HepG2 (cell line): ENCODE data around the gene ATP12A. TPM values are rescaled to one million over a fixed set of nuclear protein-coding genes. Genes with fewer than 3 reads are reported as not detected.
A peak's percentile ranks its signal among the peaks of the same experiment; 100 is the strongest.

Source experiments
- ATAC-seq: fragments of 200-7000 bp; cut with Tn5 transposase; 3 replicates; pipeline ENCODE4 v1.9.1; 2020; ENCODE audit warnings: mild to moderate bottlenecking, moderate library complexity
- BruUV-seq: library from RNA; stranded (reverse); fragments of 400-500 nt; replicated peaks from 2 replicates; lab custom pipeline; 2021; lab: Mats Ljungman, UMichigan
- CTCF ChIA-PET: fragments of 300-600 bp; formaldehyde crosslinking; extraction: SDS; loops from one replicate; lab custom pipeline; 2021; ENCODE audit warnings: low total read pairs, inconsistent platforms, low intra/inter-chr PET ratio; lab: Yijun Ruan, JAX
- POLR2A ChIA-PET: fragments of 350-600 bp; sonication (Branson Sonifier 250); formaldehyde crosslinking; loops from one replicate; lab custom pipeline; 2020; ENCODE audit warnings: antibody characterized with exemption, inconsistent platforms; lab: Yijun Ruan, JAX
- DNase-seq: peaks from one replicate; pipeline ENCODE4 v3.0.0-alpha.2; 2015; ENCODE audit warnings: low spot score
- FAIRE-seq: peaks from 3 replicates; lab custom pipeline; 2011; peaks lifted over from hg19 to GRCh38; lab: Jason Lieb, UNC
- H2AFZ ChIP-seq: one replicate; pipeline ENCODE4 v1.6.1; 2011; ENCODE audit warnings: low read length, inconsistent platforms
- H3K27ac ChIP-seq: fragments of 300-600 bp; 3 replicates; pipeline ENCODE4 v1.8.0; 2011; ENCODE audit warnings: mixed run types, mild to moderate bottlenecking, mixed read lengths, low read length, inconsistent platforms; ENCODE audit not compliant: insufficient read depth; ENCODE audit errors: extremely low read length
- H3K27me3 ChIP-seq, 2 experiments: fragments of 200-600 bp in 1 of 2; 2 replicates in 1 of 2; 3 replicates in 1 of 2; pipeline versions ENCODE4 v1.6.0 to v1.8.0; 2011; ENCODE audit warnings: low read length in 2 of 2, mild to moderate bottlenecking in 2 of 2, moderate library complexity in 2 of 2, inconsistent platforms in 1 of 2; ENCODE audit not compliant: insufficient read depth in 2 of 2, control insufficient read depth in 1 of 2
- H3K36me3 ChIP-seq, 2 experiments: fragments of 200-600 bp in 1 of 2; replicated peaks in 1 of 2; 2 replicates in 1 of 2; 3 replicates in 1 of 2; pipeline versions ENCODE4 v1.5.1 to v1.8.0; 2011; ENCODE audit warnings: low read length in 2 of 2, inconsistent platforms in 1 of 2; ENCODE audit not compliant: insufficient read depth in 2 of 2, control insufficient read depth in 1 of 2
- H3K4me1 ChIP-seq: 2 replicates; pipeline ENCODE4 v1.5.1; 2012; ENCODE audit warnings: low read length, inconsistent platforms; ENCODE audit not compliant: insufficient read depth
- H3K4me2 ChIP-seq: 2 replicates; pipeline ENCODE4 v1.6.0; 2011; ENCODE audit warnings: low read depth, low read length, inconsistent platforms
- H3K4me3 ChIP-seq, 3 experiments: fragments of 200-600 bp in 1 of 3; sonication (generic), shearing (Covaris generic) in 1 of 3; replicated peaks in 1 of 3; 2 replicates each; pipeline ENCODE4 v1.5.1; 2011 to 2016; ENCODE audit warnings: low read length in 3 of 3, inconsistent platforms in 2 of 3, low read depth in 2 of 3, mild to moderate bottlenecking in 2 of 3, control low read depth in 1 of 3, mixed read lengths in 1 of 3; ENCODE audit not compliant: insufficient read depth in 1 of 3
- H3K79me2 ChIP-seq: one replicate; pipeline ENCODE4 v1.6.1; 2011; ENCODE audit warnings: low read length, inconsistent platforms; ENCODE audit not compliant: insufficient read depth
- H3K9ac ChIP-seq: 2 replicates; pipeline ENCODE4 v1.6.0; 2011; ENCODE audit warnings: mild to moderate bottlenecking, low read depth, low read length, inconsistent platforms; ENCODE audit not compliant: insufficient read depth
- H3K9me3 ChIP-seq: 2 replicates; pipeline ENCODE4 v1.5.1; 2012; ENCODE audit warnings: mild to moderate bottlenecking, low read length
- H4K20me1 ChIP-seq: 2 replicates; pipeline ENCODE4 v1.6.0; 2011; ENCODE audit warnings: inconsistent platforms, mild to moderate bottlenecking, low read length, moderate library complexity; ENCODE audit not compliant: insufficient read depth
- CBX2 ChIP-seq, 2 experiments: fragments of 200-600 bp in 1 of 2; sonication (generic); formaldehyde crosslinking in 1 of 2; IDR thresholded peaks; 2 replicates each; pipeline versions ENCODE4 v1.7.0 to v1.8.1; 2018 to 2022; ENCODE audit warnings: low read depth in 2 of 2, low read length in 1 of 2, mild to moderate bottlenecking in 1 of 2, missing genetic modification reagents in 1 of 2
- DMAP1 ChIP-seq: IDR thresholded peaks from 2 replicates; pipeline ENCODE4 v1.6.1; 2016
- ISL2 ChIP-seq: sonication (generic); formaldehyde crosslinking; IDR thresholded peaks from 2 replicates; pipeline ENCODE4 v1.5.0; 2020; ENCODE audit warnings: missing genetic modification reagents
- NBN ChIP-seq: fragments of 450-650 bp; conservative IDR thresholded peaks from 2 replicates; pipeline ENCODE4 v1.6.1; 2017
- PHF8 ChIP-seq: sonication (generic); formaldehyde crosslinking; IDR thresholded peaks from 2 replicates; pipeline ENCODE4 v1.5.0; 2020; ENCODE audit warnings: missing genetic modification reagents
- RAD21 ChIP-seq: fragments of 450-650 bp; formaldehyde crosslinking; IDR thresholded peaks from 2 replicates; pipeline ENCODE4 v1.5.0; 2020; ENCODE audit warnings: mild to moderate bottlenecking
- RCOR2 ChIP-seq: IDR thresholded peaks from 2 replicates; pipeline ENCODE4 v1.6.1; 2016; ENCODE audit warnings: missing biosample characterization, missing genetic modification reagents
- SMARCC2 ChIP-seq: fragments of 450-650 bp; IDR thresholded peaks from 2 replicates; pipeline ENCODE4 v1.6.1; 2017; ENCODE audit warnings: antibody characterized with exemption, mild to moderate bottlenecking
- SMC3 ChIP-seq: IDR thresholded peaks from 2 replicates; pipeline ENCODE4 v1.6.1; 2011; ENCODE audit warnings: low read length, improper control_type of control experiment
- TCF7 ChIP-seq: sonication (generic); IDR thresholded peaks from 2 replicates; pipeline ENCODE4 v1.6.1; 2016; ENCODE audit warnings: antibody characterized with exemption, low read depth
- XRCC5 ChIP-seq: fragments of 200-400 bp; formaldehyde crosslinking; optimal IDR thresholded peaks from 2 replicates; pipeline ENCODE3; 2017; ENCODE audit warnings: mild to moderate bottlenecking, low read length
- ZNF282 ChIP-seq: fragments of 450-650 bp; IDR thresholded peaks from 2 replicates; pipeline ENCODE4 v1.6.1; 2018; ENCODE audit not compliant: partially characterized antibody
- ZNF335 ChIP-seq: sonication (generic); formaldehyde crosslinking; IDR thresholded peaks from 2 replicates; pipeline ENCODE4 v1.4.0; 2020; ENCODE audit warnings: missing genetic modification reagents
- ZNF558 ChIP-seq: sonication (generic); formaldehyde crosslinking; IDR thresholded peaks from 2 replicates; pipeline ENCODE4 v1.9.0; 2022; ENCODE audit warnings: mild to moderate bottlenecking, missing genetic modification reagents, borderline replicate concordance
- ZNF567 ChIP-seq: sonication (generic); formaldehyde crosslinking; IDR thresholded peaks from 2 replicates; pipeline ENCODE4 v1.8.1; 2023; ENCODE audit warnings: mild to moderate bottlenecking, missing genetic modification reagents, borderline replicate concordance
- WGBS: methylation state at CpG from one replicate; pipeline ENCODE4 v1.1.6; 2017; ENCODE audit warnings: low lambda C conversion rate; 5-methylcytosine and 5-hydroxymethylcytosine counted together
- in situ Hi-C: cut with HindIII; loops from 2 replicates; pipeline ENCODE4 v1.10.0; 2017; ENCODE audit warnings: low pct_unique_long_range_greater_than_20kb; ENCODE audit not compliant: extremely low pct_ligation_motif_present
- intact Hi-C: fragments of 100-400 bp; cut with micrococcal nuclease; formaldehyde crosslinking; loops from one replicate; pipeline ENCODE4 v1.10.0; 2022; ENCODE audit not compliant: unreplicated experiment
- polyA plus RNA-seq, 8 experiments: library from polyadenylated mRNA; depleted of rRNA in 3 of 8; stranded (reverse) in 7 of 8; unstranded in 1 of 8; fragments of >200 nt; fragmentation: Illumina TruSeq in 4 of 8; extraction: Trizol in 4 of 8; gene quantifications; 2 replicates each; pipeline versions ENCODE4 v1.2.1 to v1.2.3, GENCODE V29; 2011 to 2016; ENCODE audit warnings: low read depth in 4 of 8, missing spikeins in 1 of 8, mixed read lengths in 1 of 8; ENCODE audit not compliant: insufficient read depth in 1 of 8
- total RNA-seq, 5 experiments: library from RNA; depleted of rRNA; stranded (reverse); fragments of >200 nt; fragmentation: Illumina TruSeq; extraction: Trizol; gene quantifications; 2 replicates each; pipeline ENCODE4 v1.2.3, GENCODE V29; 2016; ENCODE audit warnings: low read depth in 1 of 5
- TF ChIP-seq, protein P1 (sequence below): sonication (generic); formaldehyde crosslinking; IDR thresholded peaks from 2 replicates; pipeline ENCODE4 v1.4.0; 2020; ENCODE audit warnings: low read depth, mild to moderate bottlenecking, missing genetic modification reagents
- TF ChIP-seq, protein P2 (sequence below): sonication (generic); formaldehyde crosslinking; IDR thresholded peaks from 2 replicates; pipeline ENCODE4 v1.4.0; 2020; ENCODE audit warnings: missing genetic modification reagents, mild to moderate bottlenecking, borderline replicate concordance
- TF ChIP-seq, protein P3 (sequence below): sonication (generic); formaldehyde crosslinking; IDR thresholded peaks from 2 replicates; pipeline ENCODE4 v1.8.0; 2022; ENCODE audit warnings: missing genetic modification reagents, mild to moderate bottlenecking, inconsistent platforms, borderline replicate concordance
- TF ChIP-seq, protein P4 (sequence below): sonication (generic); formaldehyde crosslinking; IDR thresholded peaks from 2 replicates; pipeline ENCODE4 v1.4.0; 2020; ENCODE audit warnings: missing genetic modification reagents

The ATP12A gene
- total and polyA plus RNA-seq, 2 of the 13 experiments (the other 11 are each of a cell fraction or from before 2014, with no cell fraction given), result not detected

DNA sequence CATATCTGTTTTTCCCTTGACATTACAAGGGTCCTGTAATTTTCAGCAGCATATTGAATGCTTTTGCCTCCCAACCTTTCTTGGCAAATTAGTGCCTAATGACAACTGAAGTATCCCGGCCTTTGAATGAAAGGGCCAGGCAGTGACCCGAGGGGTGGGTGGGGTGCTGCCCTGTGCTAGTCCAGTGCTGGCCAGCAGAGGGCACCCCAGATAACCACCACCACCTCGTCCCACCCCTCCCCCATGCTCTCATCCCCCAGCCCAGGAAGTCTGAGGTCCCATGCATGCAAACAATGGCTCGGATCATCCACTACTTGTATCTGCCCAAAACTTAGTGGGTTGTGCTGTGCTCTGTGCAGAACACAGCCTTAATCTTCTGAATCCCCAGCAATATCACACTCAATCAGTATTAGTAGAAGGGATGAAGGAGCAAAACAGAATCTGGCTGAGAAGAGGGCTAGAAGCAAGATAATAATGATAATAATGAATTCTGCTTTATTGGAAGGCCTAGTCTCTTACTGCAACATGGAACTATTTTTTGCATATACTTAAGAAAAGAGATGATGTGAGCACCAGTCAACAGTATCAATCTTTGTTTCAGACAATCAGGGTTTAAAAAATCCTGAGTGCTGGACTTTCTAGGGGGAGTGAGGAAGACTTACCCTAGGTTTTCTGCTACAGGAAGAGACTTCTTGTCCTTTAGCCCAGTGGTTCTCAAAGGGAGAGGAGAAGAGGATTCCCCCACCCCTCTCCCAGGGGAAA, 3.8 kb downstream of the ATP12A start:
- no peaks in the 10 kb centered on the region for H4K20me1 ChIP-seq
- no peak overlapping the region for H3K9ac ChIP-seq
- ChIA-PET CTCF (interaction anchor here (1.2 to 1.6 kb wide), 2 partner anchors 44 to 285 kb away, joined by 3 to 10 read pairs; no protein-coding TSS in a partner anchor), POLR2A (no interaction called here)
- no peak overlapping the region for H3K4me3 ChIP-seq
- peak; percentile 64 for FAIRE-seq
- peak; percentile 91 for ATAC-seq
- peaks cover 18% of the 10 kb centered on the region for H3K4me1 ChIP-seq
- no peaks in the 10 kb centered on the region for H3K36me3 ChIP-seq
- peaks cover 4 to 44% of the 10 kb centered on the region in 2 experiments; a peak in 4 of 5 replicates for H3K27me3 ChIP-seq
- intact Hi-C loops, result loop anchor here (5.0 kb wide), 1 partner anchor 43 kb away; no protein-coding TSS in a partner anchor
- H3K27ac ChIP-seq, result no peak overlapping the region
- in situ Hi-C loops, result no loop called here
- peak; percentile 43 for DNase-seq
- no TSS peak for BruUV-seq
- WGBS, result 3% methylated on average over 3 of the region's 4 CpGs
- no peaks in the 10 kb centered on the region for H3K79me2 ChIP-seq
- H3K4me2 ChIP-seq, result peak overlapping the region; percentile 34; the same call in 1 of the 2 replicates
- H2AFZ ChIP-seq, result no peak overlapping the region
- no peaks in the 10 kb centered on the region for H3K9me3 ChIP-seq
- no peak for TF ChIP-seq CBX2 (IDR thresholded peaks at IDR 0.05; ENCODE audit: low read depth, low read length)
- no peak for TF ChIP-seq CBX2 (CRISPR knock-in tag; IDR thresholded peaks at IDR 0.05; ENCODE audit: low read depth)
- no peak for TF ChIP-seq ZNF335 (CRISPR knock-in tag)
- TF ChIP-seq, protein P1, sequence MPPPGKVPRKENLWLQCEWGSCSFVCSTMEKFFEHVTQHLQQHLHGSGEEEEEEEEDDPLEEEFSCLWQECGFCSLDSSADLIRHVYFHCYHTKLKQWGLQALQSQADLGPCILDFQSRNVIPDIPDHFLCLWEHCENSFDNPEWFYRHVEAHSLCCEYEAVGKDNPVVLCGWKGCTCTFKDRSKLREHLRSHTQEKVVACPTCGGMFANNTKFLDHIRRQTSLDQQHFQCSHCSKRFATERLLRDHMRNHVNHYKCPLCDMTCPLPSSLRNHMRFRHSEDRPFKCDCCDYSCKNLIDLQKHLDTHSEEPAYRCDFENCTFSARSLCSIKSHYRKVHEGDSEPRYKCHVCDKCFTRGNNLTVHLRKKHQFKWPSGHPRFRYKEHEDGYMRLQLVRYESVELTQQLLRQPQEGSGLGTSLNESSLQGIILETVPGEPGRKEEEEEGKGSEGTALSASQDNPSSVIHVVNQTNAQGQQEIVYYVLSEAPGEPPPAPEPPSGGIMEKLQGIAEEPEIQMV (CRISPR knock-in tag), result no peak
- TF ChIP-seq RCOR2 (CRISPR knock-in tag), result no peak
- no peak for TF ChIP-seq NBN
- no peak for TF ChIP-seq TCF7
- TF ChIP-seq, protein P2, sequence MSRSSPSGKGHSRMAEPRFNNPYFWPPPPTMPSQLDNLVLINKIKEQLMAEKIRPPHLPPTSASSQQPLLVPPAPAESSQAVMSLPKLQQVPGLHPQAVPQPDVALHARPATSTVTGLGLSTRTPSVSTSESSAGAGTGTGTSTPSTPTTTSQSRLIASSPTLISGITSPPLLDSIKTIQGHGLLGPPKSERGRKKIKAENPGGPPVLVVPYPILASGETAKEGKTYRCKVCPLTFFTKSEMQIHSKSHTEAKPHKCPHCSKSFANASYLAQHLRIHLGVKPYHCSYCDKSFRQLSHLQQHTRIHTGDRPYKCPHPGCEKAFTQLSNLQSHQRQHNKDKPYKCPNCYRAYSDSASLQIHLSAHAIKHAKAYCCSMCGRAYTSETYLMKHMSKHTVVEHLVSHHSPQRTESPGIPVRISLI (CRISPR knock-in tag), result no peak
- no peak for TF ChIP-seq ZNF567 (CRISPR knock-in tag)
- no peak for TF ChIP-seq ISL2 (CRISPR knock-in tag)
- TF ChIP-seq SMC3, result peak; percentile 18; the same call in 1 of the 2 replicates
- TF ChIP-seq, protein P3, sequence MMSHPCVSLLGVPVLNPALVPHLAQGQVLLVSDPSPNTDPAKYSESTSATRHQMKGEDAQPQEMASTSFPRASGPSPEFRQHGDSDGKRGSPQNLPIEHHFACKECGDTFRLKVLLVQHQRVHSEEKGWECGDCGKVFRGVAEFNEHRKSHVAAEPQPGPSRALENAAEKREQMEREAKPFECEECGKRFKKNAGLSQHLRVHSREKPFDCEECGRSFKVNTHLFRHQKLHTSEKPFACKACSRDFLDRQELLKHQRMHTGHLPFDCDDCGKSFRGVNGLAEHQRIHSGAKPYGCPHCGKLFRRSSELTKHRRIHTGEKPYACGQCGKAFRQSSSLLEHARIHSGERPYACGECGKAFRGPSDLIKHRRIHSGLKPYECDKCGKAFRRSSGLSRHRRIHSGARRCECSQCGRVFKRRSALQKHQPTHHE (CRISPR knock-in tag), result no peak
- peak; percentile 28; the same call in 1 of the 2 replicates for TF ChIP-seq RAD21 (CRISPR knock-in tag)
- TF ChIP-seq DMAP1 (CRISPR knock-in tag), result no peak
- TF ChIP-seq ZNF282, result no peak
- TF ChIP-seq PHF8 (CRISPR knock-in tag), result no peak
- TF ChIP-seq ZNF558 (CRISPR knock-in tag), result no peak
- TF ChIP-seq, protein P4, sequence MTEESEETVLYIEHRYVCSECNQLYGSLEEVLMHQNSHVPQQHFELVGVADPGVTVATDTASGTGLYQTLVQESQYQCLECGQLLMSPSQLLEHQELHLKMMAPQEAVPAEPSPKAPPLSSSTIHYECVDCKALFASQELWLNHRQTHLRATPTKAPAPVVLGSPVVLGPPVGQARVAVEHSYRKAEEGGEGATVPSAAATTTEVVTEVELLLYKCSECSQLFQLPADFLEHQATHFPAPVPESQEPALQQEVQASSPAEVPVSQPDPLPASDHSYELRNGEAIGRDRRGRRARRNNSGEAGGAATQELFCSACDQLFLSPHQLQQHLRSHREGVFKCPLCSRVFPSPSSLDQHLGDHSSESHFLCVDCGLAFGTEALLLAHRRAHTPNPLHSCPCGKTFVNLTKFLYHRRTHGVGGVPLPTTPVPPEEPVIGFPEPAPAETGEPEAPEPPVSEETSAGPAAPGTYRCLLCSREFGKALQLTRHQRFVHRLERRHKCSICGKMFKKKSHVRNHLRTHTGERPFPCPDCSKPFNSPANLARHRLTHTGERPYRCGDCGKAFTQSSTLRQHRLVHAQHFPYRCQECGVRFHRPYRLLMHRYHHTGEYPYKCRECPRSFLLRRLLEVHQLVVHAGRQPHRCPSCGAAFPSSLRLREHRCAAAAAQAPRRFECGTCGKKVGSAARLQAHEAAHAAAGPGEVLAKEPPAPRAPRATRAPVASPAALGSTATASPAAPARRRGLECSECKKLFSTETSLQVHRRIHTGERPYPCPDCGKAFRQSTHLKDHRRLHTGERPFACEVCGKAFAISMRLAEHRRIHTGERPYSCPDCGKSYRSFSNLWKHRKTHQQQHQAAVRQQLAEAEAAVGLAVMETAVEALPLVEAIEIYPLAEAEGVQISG, result peak; percentile 31; the same call in 1 of the 2 replicates
- TF ChIP-seq SMARCC2, result no peak
- peak; percentile 55 for TF ChIP-seq XRCC5
